Transverse colon (tissue), 4 donors: ENCODE results near the gene STX10. TPM values are rescaled to one million over a fixed set of nuclear protein-coding genes. Genes with fewer than 3 reads are reported as not detected.
A peak's percentile ranks its signal among the peaks of the same experiment; 100 is the strongest.
"Not testable (repeated sequence)": the region's sequence is repeated elsewhere in the genome, so short reads cannot be mapped to it uniquely, and the experiment has no call there.

Experiments used
- DNase-seq: peaks from one replicate; pipeline ENCODE4 v3.0.0-alpha.2; 2019
- H3K27ac ChIP-seq, 4 donors: fragments of 200-600 bp; sonication (generic); 2 replicates each; pipeline ENCODE4 v1.5.1; 2016 to 2018; ENCODE audit warnings: inconsistent platforms in 4 of 4
- H3K27me3 ChIP-seq: fragments of 200-600 bp; sonication (generic); 2 replicates; pipeline ENCODE4 v1.5.1; 2017; ENCODE audit warnings: inconsistent platforms
- H3K36me3 ChIP-seq, 4 donors: fragments of 200-600 bp; sonication (generic); 2 replicates each; pipeline ENCODE4 v1.5.1; 2017 to 2019; ENCODE audit warnings: inconsistent platforms in 4 of 4
- H3K4me1 ChIP-seq, 4 donors: fragments of 200-600 bp; sonication (generic); 2 replicates each; pipeline ENCODE4 v1.5.1; 2017 to 2020; ENCODE audit warnings: inconsistent platforms in 4 of 4
- H3K4me3 ChIP-seq, 4 donors: fragments of 200-600 bp; sonication (generic); 1 replicate in 1 of 4; 2 replicates in 3 of 4; pipeline versions ENCODE4 v1.5.1 to v1.6.1; 2017 to 2019; ENCODE audit warnings: inconsistent platforms in 4 of 4
- H3K9me3 ChIP-seq, 2 donors: fragments of 200-600 bp; sonication (generic); 2 replicates each; pipeline ENCODE4 v1.5.1; 2017 to 2019; ENCODE audit warnings: inconsistent platforms in 2 of 2
- CTCF ChIP-seq, 5 experiments: fragments of 200-600 bp in 3 of 5; fragments of 450-650 bp in 2 of 5; sonication (generic) in 3 of 5; IDR thresholded peaks; 1 replicate in 2 of 5; 2 replicates in 3 of 5; pipeline ENCODE4 v1.5.1; 2016 to 2017; ENCODE audit warnings: antibody characterized with exemption in 5 of 5, inconsistent platforms in 3 of 5, mild to moderate bottlenecking in 2 of 5, moderate library complexity in 1 of 5
- EP300 ChIP-seq: sonication (generic); formaldehyde crosslinking; IDR thresholded peaks from one replicate; pipeline ENCODE4 v1.6.1; 2017; ENCODE audit warnings: antibody characterized with exemption, low read depth
- POLR2A ChIP-seq: fragments of 450-650 bp; IDR thresholded peaks from one replicate; pipeline ENCODE4 v1.6.1; 2016; ENCODE audit warnings: antibody characterized with exemption, mild to moderate bottlenecking, moderate library complexity
- POLR2AphosphoS5 ChIP-seq, 3 donors: sonication (generic); formaldehyde crosslinking; IDR thresholded peaks; one replicate each; pipeline ENCODE4 v1.6.1; 2016; ENCODE audit warnings: antibody characterized with exemption in 3 of 3
- WGBS, 2 donors: methylation state at CpG; one replicate each; pipeline ENCODE4 v1.1.5; 2018; ENCODE audit warnings: low coverage in 1 of 2; 5-methylcytosine and 5-hydroxymethylcytosine counted together
- in situ Hi-C, 4 donors: fragments of 200-750 bp; cut with MboI; loops; one replicate each; pipeline versions ENCODE4 v1.15.0 to v1.15.1; 2017; ENCODE audit warnings: low sequenced_read_pairs in 3 of 4, low pct_ligation_motif_present in 1 of 4, low pct_unique_long_range_greater_than_20kb in 1 of 4
- intact Hi-C: fragments of 100-400 bp; cut with DNase I; formaldehyde crosslinking; loops from one replicate; pipeline ENCODE4 v1.15.1; 2023; ENCODE audit warnings: low total_unique reads
- total RNA-seq, 4 donors: library from RNA; depleted of rRNA; stranded (reverse); fragments of >200 nt; gene quantifications; one replicate each; pipeline ENCODE4 v1.1.0, GENCODE V29; 2016

The STX10 gene
- total RNA-seq, 4 donors from 2014 or later, result 69.7 to 164 (median 84.2) TPM

GRCh38 chr19:13149628-13150186, 468 bp downstream of the STX10 start:
- H3K36me3 ChIP-seq, result peaks cover 0 to 1% (median 0%) of the 10 kb centered on the region in 4 donors
- DNase-seq, result peak; percentile 68
- H3K4me1 ChIP-seq, result peaks cover 3 to 22% (median 8%) of the 10 kb centered on the region in 4 donors
- H3K4me3 ChIP-seq, result peak overlapping the region; percentile 64 to 86 (median 78)
- no peaks in the 10 kb centered on the region for H3K9me3 ChIP-seq
- in situ Hi-C loops (no loop called here), intact Hi-C loops (loop anchor here (10.0 kb wide), 2 partner anchors 365 to 1365 kb away; partner anchors contain the start of gene DNAJB1)
- TF ChIP-seq POLR2AphosphoS5 (IDR thresholded peaks at IDR 0.05), result peak in 1 of 3 donors; percentile 15
- no peak for TF ChIP-seq EP300
- no peak for TF ChIP-seq POLR2A
- H3K27me3 ChIP-seq, result no peaks in the 10 kb centered on the region
- 1% methylated on average over 24 of the region's 46 CpGs; no CpG with 5 or more reads in 1 of the 2 donors for WGBS, 2 donors
- peak overlapping the region; percentile 96 to 100 (median 99) for H3K27ac ChIP-seq

- H3K9me3 ChIP-seq, intact Hi-C loops, DNase-seq, in situ Hi-C loops, H3K27me3 ChIP-seq, H3K36me3 ChIP-seq: not testable (repeated sequence)
- WGBS, 2 donors, result 27% methylated on average over 17 of the region's 17 CpGs; no CpG with 5 or more reads in 1 of the 2 donors
- Histone ChIP-seq H3K4me1 (peaks cover 3 to 22% (median 8%) of the 10 kb centered on the region in 4 donors), H3K4me3 (peak overlapping the region; percentile 64 to 86 (median 78)), H3K27ac (peak overlapping the region; percentile 96 to 100 (median 99))
Observed at GRCh38 chr19:13149173-13149627, 975 bp downstream of the STX10 start.

DNA sequence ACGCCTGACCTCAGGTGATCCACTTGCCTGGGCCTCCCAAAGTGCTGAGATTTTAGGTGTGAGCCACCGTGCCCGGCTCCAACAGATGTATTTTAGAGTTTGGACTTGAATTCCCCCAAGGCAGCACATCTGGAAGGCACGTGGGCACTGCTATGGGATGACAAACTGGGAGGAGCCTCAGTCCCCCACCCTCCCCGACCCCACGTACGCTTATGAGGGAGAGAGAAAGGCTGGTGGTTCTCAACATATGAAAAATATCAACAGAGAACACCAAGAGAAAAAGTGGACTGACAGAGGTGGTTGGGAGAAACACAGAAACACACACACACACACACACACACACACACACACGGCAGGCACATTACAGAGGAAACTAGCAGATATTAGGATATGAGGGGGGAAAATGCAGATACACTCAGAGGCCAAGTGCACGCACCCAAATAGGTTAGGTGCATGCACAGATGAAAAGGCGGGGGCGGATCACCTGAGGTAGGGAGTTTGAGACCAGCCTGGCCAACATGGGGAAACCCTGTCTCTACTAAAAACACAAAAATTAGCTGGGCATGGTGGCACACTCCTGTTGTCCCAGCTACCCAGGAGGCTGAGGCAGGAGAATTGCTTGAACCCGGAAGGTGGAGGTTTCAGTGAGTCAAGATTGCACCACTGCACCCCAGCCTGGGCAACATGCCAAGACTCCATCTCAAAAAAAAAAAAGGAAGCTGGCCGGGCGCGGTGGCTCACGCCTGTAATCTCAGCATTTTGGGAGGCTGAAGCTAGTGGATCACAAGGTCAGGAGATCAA, 3.2 kb downstream of the STX10 start:
- Histone ChIP-seq H3K27me3 (no peaks in the 10 kb centered on the region), H3K27ac (no peak overlapping the region), H3K4me3 (no peak overlapping the region), H3K4me1 (peaks cover 3 to 29% (median 8%) of the 10 kb centered on the region in 4 donors), H3K36me3 (peaks cover 0 to 3% (median 0%) of the 10 kb centered on the region in 4 donors), H3K9me3 (no peaks in the 10 kb centered on the region)
- peak; percentile 49 for DNase-seq
- 52 to 74% methylated on average over 8 to 16 of the region's 16 CpGs for WGBS, 2 donors
- TF ChIP-seq POLR2AphosphoS5 (IDR thresholded peaks at IDR 0.05), result no peak
- TF ChIP-seq POLR2A, result no peak
- TF ChIP-seq EP300, result no peak
- TF ChIP-seq CTCF (IDR thresholded peaks at IDR 0.05), result no peak
- in situ Hi-C loops (no loop called here), intact Hi-C loops (no loop called here)

DNA sequence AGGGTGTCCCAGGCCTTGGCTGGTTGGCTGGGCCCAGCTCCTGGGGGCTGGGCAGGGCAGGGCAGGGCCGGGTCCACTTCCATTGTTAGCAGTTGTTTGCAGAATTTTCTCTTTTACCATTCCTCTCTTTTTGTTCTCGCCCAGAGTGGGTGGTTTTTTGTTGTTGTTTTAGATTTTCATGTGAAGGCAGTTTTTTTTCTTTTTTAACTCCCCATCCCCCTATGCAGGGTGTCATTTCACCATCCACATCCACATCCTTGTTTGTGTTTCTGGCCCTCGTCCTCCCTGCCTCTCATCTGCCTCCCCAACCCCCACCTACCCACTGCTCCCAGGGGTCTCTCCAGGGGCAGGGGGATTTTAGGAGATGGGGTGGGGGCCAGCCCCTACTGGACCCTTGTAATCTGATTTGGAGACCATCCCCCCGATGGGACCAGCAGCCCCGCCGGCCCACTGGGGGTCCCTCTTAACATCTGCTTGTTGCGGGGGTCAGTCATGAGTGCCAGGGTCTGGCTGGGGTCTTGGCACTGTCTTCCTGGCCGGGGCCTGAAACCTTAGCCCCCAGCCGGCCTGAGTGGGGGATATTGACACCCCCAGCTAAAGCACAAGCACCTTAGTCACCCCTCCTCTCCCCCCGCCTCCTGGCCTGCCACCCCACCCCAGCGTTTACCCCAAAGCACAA, 10.4 kb downstream of the STX10 start:
- in situ Hi-C loops (no loop called here), intact Hi-C loops (no loop called here)
- H3K36me3 ChIP-seq, result peaks cover 0 to 29% (median 8%) of the 10 kb centered on the region in 4 donors
- peaks cover 0 to 10% (median 2%) of the 10 kb centered on the region in 4 donors for H3K4me1 ChIP-seq
- no peaks in the 10 kb centered on the region for H3K9me3 ChIP-seq
- H3K4me3 ChIP-seq, result no peak overlapping the region
- H3K27ac ChIP-seq, result no peak overlapping the region
- no peaks in the 10 kb centered on the region for H3K27me3 ChIP-seq
- DNase-seq, result no peak
- TF ChIP-seq POLR2A (no peak), POLR2AphosphoS5 (IDR thresholded peaks at IDR 0.05) (no peak), CTCF (IDR thresholded peaks at IDR 0.05) (no peak)
- 67 to 82% methylated on average over 2 to 11 of the region's 11 CpGs for WGBS, 2 donors

- DNase-seq, result no peak
- no peak overlapping the region for H3K27ac ChIP-seq
- WGBS, 2 donors, result 69% methylated on average over 10 of the region's 10 CpGs; no CpG with 5 or more reads in 1 of the 2 donors
- H3K4me1 ChIP-seq, result peaks cover 0 to 10% (median 2%) of the 10 kb centered on the region in 4 donors
- peaks cover 0 to 29% (median 7%) of the 10 kb centered on the region in 4 donors for H3K36me3 ChIP-seq
- no peaks in the 10 kb centered on the region for H3K9me3 ChIP-seq
- H3K27me3 ChIP-seq, result no peaks in the 10 kb centered on the region
- in situ Hi-C loops, result no loop called here
- H3K4me3 ChIP-seq, result no peak overlapping the region
- intact Hi-C loops, result no loop called here
- TF ChIP-seq POLR2A (no peak), CTCF (IDR thresholded peaks at IDR 0.05) (no peak), POLR2AphosphoS5 (IDR thresholded peaks at IDR 0.05) (no peak), EP300 (no peak)
Observed at GRCh38 chr19:13138916-13139198, 11.3 kb downstream of the STX10 start.
